Right atrium auricular region (tissue), 2 donors: ENCODE data around the gene GPC6. TPM values are rescaled to one million over a fixed set of nuclear protein-coding genes. Genes with fewer than 3 reads are reported as not detected.

Source experiments
- DNase-seq: peaks from one replicate; pipeline ENCODE4 v3.0.0-alpha.2; 2019; ENCODE audit warnings: low spot score
- H3K27ac ChIP-seq, 2 donors: fragments of 200-600 bp; sonication (generic); 1 replicate in 1 of 2; 2 replicates in 1 of 2; pipeline ENCODE4 v1.5.1; 2016 to 2019
- H3K27me3 ChIP-seq, 2 donors: fragments of 200-600 bp; sonication (generic); one replicate each; pipeline versions ENCODE4 v1.5.1 to v1.6.0; 2017 to 2019
- H3K36me3 ChIP-seq: fragments of 200-600 bp; sonication (generic); one replicate; pipeline ENCODE4 v1.5.1; 2016
- H3K4me1 ChIP-seq, 2 donors: fragments of 200-600 bp; sonication (generic); one replicate each; pipeline versions ENCODE4 v1.5.1 to v1.6.0; 2017 to 2019
- H3K4me3 ChIP-seq, 2 donors: fragments of 200-600 bp; sonication (generic); 1 replicate in 1 of 2; 2 replicates in 1 of 2; pipeline ENCODE4 v1.5.1; 2017 to 2019; ENCODE audit warnings: mild to moderate bottlenecking in 1 of 2, moderate library complexity in 1 of 2
- H3K9me3 ChIP-seq, 2 donors: fragments of 200-600 bp; sonication (generic); one replicate each; pipeline ENCODE4 v1.5.1; 2019
- total RNA-seq, 2 donors: library from RNA; depleted of rRNA; stranded (reverse); fragments of >200 nt; gene quantifications; one replicate each; pipeline ENCODE4 v1.1.0, GENCODE V29; 2016
- TF ChIP-seq, protein P1 (sequence below), 2 donors: fragments of 200-600 bp; sonication (generic); IDR thresholded peaks; one replicate each; pipeline ENCODE4 v1.5.1; 2019; ENCODE audit warnings: antibody characterized with exemption in 2 of 2

GPC6 gene
- total RNA-seq, 2 donors from 2014 or later: 1.3 to 3.8 TPM

DNA sequence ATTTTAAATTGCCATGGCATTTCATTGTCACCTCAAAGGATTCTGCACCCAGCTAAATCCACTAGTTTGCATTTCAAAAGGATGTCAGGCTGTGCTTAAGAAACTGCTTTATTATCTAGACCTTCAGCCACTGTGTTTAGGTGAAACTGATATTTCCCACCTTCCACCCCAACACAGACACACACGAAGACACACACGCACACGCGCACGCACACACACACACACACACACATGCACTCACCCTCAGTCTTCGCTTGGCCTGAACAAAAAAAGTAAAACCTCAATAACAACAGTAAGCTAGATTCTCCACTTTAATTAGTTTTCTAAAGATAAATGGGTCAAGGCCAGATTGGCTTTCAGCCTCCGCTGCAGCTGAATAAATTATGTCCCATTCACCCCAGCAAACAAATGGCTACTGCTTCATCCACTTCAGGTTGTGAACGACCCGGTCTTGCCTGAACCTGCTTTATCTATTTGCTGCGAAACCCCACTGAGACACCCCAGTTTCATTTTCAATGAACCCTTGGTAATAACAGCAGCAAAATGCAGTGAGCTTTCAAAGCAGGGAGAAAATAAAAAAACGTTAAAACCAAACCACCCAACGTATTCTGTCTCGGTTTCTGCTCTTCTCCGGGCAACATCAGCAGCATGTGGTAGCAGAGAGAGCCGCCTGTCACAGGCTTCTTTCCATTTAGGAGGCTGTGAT is 1086.1 kb downstream of the GPC6 start:
- Histone ChIP-seq H3K4me1 (peaks cover 0 to 8% of the 10 kb centered on the region in 2 donors), H3K27ac (no peak overlapping the region), H3K36me3 (no peaks in the 10 kb centered on the region), H3K27me3 (no peaks in the 10 kb centered on the region), H3K4me3 (no peak overlapping the region), H3K9me3 (no peaks in the 10 kb centered on the region)
- DNase-seq: no peak
- TF ChIP-seq, protein P1, sequence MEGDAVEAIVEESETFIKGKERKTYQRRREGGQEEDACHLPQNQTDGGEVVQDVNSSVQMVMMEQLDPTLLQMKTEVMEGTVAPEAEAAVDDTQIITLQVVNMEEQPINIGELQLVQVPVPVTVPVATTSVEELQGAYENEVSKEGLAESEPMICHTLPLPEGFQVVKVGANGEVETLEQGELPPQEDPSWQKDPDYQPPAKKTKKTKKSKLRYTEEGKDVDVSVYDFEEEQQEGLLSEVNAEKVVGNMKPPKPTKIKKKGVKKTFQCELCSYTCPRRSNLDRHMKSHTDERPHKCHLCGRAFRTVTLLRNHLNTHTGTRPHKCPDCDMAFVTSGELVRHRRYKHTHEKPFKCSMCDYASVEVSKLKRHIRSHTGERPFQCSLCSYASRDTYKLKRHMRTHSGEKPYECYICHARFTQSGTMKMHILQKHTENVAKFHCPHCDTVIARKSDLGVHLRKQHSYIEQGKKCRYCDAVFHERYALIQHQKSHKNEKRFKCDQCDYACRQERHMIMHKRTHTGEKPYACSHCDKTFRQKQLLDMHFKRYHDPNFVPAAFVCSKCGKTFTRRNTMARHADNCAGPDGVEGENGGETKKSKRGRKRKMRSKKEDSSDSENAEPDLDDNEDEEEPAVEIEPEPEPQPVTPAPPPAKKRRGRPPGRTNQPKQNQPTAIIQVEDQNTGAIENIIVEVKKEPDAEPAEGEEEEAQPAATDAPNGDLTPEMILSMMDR (IDR thresholded peaks at IDR 0.05): no peak

DNA sequence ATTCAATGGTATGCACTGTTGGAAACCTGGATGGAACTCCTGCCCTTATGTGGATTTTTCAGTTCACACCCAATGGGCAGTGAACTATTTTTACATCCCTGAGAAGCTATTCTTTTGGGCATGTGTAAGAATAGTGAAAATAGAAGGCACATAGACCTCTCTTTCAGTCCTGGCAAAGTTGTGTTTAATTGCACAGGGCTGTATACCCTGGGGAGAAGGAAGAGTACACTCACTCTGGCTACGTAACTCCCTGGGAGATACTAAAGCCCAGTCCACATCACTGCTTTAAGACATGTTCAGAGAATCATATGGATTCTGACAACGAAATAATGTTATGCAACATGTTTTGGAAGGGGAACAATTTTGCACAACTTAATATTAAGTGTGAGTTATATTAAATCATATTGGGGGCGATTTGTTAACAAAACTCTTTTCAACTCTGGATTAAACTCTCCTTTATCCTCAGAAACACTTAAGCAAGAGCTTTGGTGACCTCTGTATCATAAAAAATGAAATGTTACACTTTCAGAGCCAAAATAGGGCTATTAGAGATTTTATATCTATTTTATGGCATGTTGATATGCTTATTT is 1086.8 kb downstream of the GPC6 start:
- H3K36me3 ChIP-seq: no peaks in the 10 kb centered on the region
- H3K4me3 ChIP-seq: no peak overlapping the region
- H3K27ac ChIP-seq: no peak overlapping the region
- no peak for DNase-seq
- no peaks in the 10 kb centered on the region for H3K27me3 ChIP-seq
- H3K4me1 ChIP-seq: peaks cover 0 to 8% of the 10 kb centered on the region in 2 donors
- TF ChIP-seq, protein P1 (IDR thresholded peaks at IDR 0.05): no peak
- H3K9me3 ChIP-seq: no peaks in the 10 kb centered on the region

DNA sequence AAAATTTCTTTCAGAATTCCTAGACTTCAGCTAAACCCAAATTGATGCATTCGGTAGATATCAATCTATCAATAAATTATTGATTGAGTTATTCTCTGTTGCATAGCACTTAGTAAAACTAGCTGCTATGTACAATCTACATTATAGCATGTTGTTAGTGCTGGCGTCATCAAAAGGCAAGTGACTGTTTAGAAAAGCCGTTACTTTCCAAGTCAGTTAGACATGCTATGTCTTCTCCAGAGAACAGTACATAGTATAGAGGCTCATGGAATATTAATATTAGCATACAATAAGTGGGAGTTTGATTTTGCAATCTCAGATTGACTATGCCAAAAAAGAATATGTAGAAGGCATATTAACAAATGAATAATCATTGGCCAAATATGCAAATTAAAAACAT is 1087.3 kb downstream of the GPC6 start:
- no peaks in the 10 kb centered on the region for H3K27me3 ChIP-seq
- TF ChIP-seq, protein P1 (IDR thresholded peaks at IDR 0.05): no peak
- H3K4me3 ChIP-seq: no peak overlapping the region
- peaks cover 0 to 8% of the 10 kb centered on the region in 2 donors for H3K4me1 ChIP-seq
- H3K36me3 ChIP-seq: no peaks in the 10 kb centered on the region
- DNase-seq: no peak
- H3K27ac ChIP-seq: no peak overlapping the region
- no peaks in the 10 kb centered on the region for H3K9me3 ChIP-seq

DNA sequence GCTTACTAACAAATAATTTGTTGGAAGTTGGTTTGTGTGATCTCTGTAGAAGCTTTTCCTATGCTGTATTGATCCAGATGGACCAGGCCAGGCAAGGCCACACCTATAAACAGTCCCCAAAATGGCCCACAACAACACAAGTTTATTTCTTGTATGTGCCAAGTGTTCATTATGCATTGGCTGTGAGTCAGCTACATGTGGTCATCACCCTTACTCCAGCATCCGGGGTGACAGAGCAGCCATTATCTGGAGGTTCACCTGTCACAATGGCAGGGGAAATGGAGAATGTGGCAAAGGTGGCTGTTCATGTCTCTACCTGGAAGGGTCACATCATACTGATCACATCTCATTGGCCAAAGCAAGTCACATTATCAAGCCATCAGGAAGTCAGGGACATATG is 1088.6 kb downstream of the GPC6 start:
- Histone ChIP-seq H3K4me3 (no peak overlapping the region), H3K36me3 (no peaks in the 10 kb centered on the region), H3K9me3 (no peaks in the 10 kb centered on the region), H3K27ac (no peak overlapping the region), H3K27me3 (no peaks in the 10 kb centered on the region), H3K4me1 (peaks cover 0 to 8% of the 10 kb centered on the region in 2 donors)
- TF ChIP-seq, protein P1 (IDR thresholded peaks at IDR 0.05): no peak
- DNase-seq: no peak

DNA sequence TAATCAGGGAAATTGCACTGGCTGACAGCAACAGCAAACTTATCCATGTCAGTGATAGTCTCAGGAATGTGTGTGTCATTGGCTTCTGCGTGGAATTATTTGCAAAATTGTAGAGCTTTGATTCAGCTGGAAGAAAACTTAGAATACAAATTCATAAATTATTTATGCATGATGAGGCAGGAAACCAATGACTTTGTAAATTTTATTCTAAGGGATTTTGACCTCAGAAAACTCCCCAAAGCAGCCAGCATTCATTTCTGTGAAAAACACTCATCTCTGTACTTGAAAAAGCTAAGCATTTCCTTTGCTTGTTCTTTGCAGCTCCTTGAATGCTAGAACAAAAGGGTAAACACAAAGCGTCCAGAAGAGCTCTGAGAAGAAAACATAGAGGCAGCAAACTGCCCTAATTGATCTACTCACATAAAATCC is 1090.5 kb downstream of the GPC6 start:
- H3K27me3 ChIP-seq: no peaks in the 10 kb centered on the region
- H3K27ac ChIP-seq: no peak overlapping the region
- H3K36me3 ChIP-seq: no peaks in the 10 kb centered on the region
- H3K9me3 ChIP-seq: no peaks in the 10 kb centered on the region
- no peak overlapping the region for H3K4me3 ChIP-seq
- no peak for DNase-seq
- TF ChIP-seq, protein P1 (IDR thresholded peaks at IDR 0.05): no peak
- H3K4me1 ChIP-seq: no peaks in the 10 kb centered on the region
